Measurements from ENCODE around the gene CTDNEP1.
A peak's percentile ranks its signal among the peaks of the same experiment; 100 is the strongest.
"Not testable (repeated sequence)": the region's sequence is repeated elsewhere in the genome, so short reads cannot be mapped to it uniquely, and the experiment has no call there.

The CTDNEP1 gene

DNA sequence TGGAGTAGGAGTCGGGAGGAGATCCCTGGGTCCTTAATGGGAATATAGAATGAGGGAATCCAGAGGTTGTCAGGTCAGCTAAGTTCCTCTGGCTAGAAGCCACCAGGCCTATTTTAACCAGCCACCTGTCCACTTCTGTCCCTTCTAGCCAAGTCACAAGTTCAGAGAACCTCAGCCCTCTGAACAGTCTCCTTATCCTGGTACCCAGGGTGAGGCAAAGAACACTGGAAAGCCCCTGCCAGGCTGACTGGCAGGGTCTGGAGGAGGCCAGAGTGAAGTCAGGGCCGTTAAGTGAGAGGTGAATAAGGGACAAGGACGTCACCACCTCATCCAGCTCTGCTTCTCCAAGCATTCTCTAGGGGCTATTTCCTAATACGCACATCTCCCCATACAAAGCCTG lies 2.7 kb downstream of the CTDNEP1 start:
- DNase-seq (ENCODE audit: low spot score): no peak

DNA sequence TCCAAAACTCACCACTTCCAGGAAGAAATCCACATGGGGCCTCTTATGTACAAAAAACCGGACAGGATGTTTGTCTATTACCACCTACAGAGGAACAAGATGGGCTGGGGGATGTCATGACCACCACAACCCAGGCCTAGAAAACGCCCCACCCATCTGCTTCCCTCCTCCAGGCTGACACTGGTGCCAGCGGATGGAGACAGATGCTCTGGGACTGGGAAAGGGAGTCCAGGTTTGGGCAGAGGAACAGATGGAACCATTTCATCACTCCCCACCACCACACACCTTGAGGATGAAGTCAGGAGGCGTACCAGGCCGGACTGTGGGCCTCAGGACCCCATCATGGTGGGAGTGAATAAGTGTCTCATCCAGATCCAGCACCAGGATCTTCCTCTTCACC lies 4.8 kb downstream of the CTDNEP1 start:
- DNase-seq (ENCODE audit: low spot score): no peak

DNA sequence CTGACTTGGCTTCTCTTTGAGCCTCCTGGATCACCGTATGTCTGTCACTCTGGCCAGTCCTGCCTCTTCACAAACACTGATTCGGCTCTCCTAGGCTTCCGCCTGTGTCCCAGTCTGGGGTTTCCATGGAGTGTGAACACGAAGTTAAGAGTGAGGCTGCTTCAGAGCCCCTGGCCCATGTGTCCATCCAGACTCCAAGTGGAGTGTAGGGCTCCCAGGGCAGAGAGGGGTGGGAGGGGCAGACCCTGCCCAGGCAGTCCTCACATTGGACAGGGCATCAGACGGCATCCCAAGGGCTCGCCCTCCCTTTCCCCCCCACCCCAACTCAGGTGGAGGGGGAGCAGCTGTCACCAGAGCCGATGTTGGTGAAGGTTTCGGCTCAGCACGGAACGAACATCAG lies 7.7 kb downstream of the CTDNEP1 start:
- not testable (repeated sequence) for DNase-seq (ENCODE audit: low spot score)

DNA sequence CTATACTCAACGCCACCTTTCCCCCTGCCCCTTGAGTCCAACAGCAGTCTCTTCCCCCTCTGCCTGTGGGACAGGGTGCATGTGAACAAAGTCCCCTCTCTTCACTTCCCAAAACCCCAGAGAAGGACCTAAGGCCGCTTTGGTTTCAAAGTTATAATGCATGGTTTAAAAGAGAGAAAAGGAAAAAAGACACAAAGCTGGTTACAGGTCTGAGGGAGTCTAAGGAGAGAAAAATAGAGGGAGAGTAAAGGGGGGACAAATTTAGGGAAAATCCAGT lies 8.1 kb downstream of the CTDNEP1 start:
- DNase-seq (ENCODE audit: low spot score): no peak

DNA sequence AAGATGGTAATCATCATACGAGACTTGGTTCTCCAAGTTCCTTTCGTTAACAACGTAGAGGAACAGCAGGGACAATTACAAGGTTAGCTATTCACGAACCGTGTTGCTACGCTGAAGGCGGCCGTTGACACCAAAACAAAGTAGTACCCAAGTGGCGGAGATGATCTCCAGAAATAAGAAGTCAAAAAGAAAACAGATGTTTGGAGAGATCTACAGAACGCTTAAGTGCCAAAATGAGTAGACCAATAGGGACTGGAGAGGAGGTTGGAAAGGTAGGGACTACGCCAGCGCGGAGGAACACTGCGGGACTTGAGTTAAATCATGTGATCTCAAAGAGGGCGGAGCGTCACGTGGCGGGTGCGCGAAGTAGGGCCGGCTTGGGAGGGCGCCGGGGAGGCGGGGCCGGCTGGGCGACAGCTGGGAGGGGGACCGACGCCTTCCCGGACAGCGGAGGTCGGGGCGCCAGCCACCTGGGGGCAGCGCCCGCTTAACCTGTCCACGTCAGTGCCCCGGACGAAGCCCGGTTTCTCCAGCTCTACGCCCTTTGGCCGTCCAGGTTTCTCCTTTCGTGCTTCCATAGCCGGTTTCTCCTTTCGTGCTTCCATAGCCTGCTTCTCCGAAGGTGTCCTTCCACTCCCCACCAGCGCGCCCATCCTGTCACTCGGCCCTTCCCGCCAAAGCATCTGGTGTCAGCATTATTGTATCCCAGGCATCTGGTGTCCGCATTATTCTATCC lies 8.6 kb downstream of the CTDNEP1 start:
- DNase-seq (ENCODE audit: low spot score): peak; percentile 100

DNA sequence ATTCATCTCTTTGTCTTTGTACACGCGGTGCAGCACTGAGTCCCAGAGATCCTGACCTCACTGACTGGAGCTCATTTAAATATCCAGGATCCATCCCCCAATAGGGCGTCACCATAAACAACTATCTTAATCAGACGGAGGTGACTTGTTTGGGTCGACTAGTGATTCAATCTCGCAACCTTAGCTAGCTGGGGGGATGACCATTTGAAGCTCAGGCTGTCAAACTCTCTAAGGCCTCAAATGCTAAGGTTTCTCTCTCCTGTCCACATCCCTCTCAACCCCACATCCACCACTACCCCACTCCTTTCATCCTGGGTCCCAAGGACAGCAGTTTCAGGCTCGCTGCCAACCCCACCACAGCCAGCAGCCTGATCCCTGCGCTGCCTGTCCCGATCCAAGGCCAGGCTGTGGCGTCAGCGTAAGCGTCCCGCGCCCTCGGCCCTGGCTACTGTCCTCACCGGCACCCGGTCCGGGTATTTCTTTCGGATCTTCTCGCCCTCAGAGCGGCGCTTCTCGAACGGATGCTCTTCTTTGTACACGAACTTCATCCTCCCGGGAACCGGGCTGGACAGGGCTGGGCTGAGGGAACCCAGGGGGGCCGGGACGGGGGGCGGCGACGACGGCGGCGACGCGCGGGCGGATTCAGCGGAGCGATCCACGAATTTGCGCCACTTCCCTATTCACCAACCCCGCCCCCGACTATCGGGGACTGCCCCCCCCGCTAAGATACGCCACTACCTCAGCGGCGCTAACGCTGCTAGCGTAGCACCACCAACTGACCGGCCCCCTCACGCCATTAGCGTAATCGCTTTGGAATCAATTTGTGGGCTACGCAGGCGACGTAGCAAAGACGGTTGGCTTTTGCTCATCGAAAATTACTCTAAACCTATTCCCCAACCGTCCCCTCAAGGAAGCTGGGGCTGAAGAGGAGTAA lies 9.5 kb downstream of the CTDNEP1 start, which contains the start of gene GABARAP:
TSS of gene GABARAP (minus strand) at position 667 of the 934 bp plus-strand sequence. CDS start at position 548, 119 bp downstream.
- DNase-seq (ENCODE audit: low spot score): peak; percentile 97

DNA sequence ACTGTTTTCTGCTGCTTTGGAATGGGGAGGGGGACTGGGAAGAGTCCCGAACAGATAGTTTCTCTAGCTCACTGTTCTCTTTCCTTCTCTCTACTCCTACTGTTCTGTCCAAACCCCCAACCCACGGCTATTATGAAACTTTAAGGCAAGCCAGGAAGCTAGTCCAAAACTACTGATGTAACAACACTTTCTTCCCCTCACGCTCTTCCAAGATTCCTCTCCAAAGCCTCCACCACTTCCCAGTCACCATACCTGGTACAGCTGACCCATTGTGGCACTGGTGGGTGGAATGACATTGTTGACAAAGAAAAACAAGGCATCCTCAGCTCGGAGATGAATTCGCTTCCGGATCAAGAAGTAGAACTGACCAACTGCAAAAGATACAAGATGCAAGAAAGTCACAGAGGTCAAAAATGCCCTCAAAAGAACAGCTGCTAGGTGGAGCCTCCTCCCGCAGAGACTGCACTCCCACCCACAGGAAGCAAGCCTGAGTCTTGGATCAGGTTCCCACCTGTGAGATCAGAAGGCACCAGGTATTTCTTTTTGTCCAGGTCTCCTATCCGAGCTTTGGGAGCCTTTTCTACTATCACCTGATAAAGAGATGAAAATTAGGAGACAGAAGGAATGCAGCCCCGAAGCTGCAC lies 10.3 kb downstream of the CTDNEP1 start:
- DNase-seq (ENCODE audit: low spot score): no peak

DNA sequence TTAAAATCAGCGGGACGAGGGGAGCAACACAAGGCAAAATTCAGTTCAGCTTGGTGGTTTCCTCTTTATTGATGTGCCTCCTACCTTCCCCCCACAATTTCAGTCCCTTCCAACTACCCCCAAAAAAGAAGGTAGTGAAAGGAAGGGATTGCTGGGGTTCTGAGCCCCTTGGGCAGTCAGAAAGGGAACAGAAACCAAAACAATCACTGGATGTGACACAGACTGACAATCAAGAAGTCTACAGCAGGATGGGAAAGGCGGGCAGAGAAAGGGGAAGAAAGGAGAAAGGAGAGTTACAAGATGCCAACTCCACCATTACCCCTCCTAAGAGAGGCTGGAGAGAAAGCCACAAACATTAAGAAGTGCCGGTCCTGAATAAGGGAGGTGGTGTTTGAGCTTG lies 11.2 kb downstream of the CTDNEP1 start:
- peak; percentile 41 for DNase-seq (ENCODE audit: low spot score)

DNA sequence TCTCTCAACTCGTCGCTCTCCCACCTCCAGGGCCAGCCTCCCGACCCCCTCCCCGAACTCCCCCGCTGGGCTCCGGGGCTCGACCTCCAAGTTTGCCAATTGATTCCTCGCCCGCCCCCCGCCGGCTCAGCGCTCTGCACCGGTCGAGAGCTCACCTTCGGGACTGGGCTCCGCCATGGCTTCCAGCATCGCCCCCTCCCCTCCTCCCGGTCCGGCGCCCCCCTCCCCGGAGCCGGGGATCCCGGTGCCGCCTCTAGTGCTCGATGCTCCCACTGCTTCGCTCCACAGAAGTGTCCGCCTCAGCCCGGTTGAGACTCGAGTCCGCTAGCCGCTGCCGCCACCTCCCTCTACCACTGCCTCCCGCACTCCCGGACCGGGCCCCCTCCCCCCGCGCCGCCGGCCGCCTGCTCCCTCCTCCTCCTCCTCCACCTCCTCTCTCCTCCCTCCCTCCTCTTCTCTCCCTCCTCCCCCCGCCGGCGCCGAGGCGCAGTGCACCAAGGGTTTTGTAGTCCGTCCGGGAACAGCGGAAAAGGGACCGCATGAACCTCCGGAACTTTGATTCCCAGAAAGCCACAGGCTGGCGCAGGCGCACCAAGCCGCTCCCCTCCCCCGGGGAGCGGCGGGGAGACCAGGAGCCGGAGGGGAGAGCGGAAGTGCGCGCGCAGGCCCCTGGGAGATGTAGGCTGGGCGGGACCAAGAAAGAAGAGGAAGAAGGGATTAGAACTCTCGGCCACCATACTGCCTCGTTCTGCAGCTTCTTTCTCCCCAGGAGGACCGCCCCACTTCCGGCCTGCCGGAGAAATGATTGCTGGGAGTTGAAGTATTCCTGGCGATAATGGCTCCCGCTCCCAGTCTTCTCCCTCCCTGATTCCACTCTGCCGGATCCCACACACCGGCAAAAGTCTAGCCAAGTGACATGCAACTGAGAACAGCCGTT lies 12.2 kb downstream of the CTDNEP1 start, which contains the start of gene PHF23:
TSS of gene PHF23 (minus strand) at position 367 of the 937 bp plus-strand sequence. CDS start at position 189, 178 bp downstream.
- peak; percentile 100 for DNase-seq (ENCODE audit: low spot score)

DNA sequence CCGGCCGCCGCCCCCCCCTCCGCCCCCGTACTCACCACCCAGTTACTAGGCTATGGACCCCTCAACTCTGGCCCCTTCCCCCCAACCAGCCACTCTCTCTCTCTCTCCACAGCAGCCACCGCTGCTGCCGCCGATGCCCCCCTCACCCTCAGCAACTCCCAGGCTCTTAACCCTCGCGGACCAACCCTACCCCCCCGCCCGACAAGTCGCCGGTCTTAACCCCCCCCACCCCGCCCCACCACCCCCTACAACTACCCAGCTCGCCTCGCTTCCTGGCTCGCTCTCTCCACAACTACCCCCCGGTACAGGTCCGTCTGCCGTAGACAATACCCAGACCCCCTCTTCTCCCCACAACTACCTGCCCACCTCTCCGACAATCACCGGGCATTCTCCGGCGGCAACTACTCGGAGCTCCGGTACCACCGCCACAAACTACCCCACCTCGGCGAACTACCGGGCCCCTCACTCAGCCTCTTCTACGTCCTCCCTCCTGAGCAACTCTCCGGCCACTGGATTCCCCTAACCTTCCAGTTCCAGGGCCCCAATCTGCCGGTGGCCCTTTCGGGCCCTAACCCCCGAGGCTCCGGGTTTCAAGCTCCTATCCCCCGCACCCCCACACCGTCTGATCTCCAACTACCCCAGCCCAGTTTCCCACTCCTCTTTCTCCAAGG lies 13.0 kb downstream of the CTDNEP1 start:
- DNase-seq (ENCODE audit: low spot score): peak; percentile 63

DNA sequence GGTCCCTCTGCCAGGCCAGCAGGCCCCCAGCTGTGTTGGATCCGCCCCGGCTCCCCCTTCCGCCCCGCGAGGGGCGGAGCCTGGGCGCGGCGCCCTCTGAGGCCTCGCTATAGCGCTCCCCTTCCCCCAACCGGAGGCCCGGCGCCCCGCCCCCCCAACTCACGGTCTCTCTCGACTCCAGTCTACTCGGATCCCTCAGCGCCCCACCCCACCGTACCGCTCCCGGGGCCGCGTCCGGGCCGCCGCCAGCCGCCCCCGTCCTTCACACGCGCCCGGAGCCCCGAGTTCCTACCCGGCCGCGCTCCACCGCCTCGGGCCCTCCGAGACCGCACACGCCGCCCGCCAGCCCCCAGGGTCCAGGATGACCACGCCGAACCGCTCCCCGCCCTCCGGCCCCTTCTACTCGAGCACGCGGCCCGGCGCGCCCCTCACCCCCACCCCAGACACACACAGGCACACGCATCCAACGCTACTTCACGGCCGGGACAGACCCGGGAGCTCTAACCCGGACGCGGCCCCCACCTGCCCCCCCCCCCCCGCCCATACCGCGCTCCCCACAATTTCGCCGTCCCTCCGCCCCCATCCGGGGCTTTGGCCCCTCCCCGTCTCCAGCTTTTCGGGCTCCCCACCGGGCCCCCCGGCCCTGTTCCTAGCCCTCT lies 13.6 kb downstream of the CTDNEP1 start:
- peak; percentile 90 for DNase-seq (ENCODE audit: low spot score)

DNA sequence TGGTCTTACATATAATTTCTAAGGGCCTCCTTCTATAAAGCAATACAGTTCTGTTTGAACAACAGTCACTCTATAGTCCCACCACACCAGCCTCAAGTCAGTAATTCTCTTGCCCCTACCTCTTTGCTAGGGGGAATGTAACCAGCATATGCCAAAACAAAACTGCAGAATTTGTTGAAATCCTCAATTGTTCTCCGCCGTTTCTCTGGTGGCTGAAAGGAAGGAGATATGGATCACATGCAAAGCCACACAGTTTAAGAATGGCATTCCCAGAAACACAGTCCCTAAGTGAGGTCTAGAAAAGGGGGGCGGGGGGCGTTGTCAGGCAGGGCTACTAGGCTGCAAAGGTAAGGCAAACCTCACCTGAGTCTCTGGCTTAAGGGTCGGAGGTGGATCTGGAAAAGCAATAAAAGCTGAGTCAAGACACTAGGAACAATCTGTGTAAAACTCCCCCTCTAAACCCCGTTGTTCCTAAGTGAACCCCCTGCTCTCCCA lies 14.2 kb downstream of the CTDNEP1 start:
- no peak for DNase-seq (ENCODE audit: low spot score)

DNA sequence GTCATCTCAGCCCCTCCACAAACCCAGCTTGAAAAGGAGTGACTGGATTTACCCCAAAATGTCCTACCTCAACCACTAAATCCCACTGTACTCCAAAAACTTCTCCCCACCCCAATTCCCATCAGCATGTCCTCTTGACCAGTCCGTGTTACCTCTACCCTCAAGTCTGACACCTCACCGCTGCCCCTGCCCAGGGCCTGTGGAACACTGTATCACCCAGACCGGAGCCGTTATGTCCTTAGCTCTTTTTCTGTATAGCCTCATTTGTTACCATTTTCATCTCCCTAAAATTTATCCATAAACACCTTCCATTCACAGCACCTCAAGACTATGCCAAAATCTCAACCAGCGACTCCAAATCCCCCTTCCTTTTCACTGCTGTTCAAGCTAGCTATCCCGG lies 14.7 kb downstream of the CTDNEP1 start:
- DNase-seq (ENCODE audit: low spot score): no peak

DNA sequence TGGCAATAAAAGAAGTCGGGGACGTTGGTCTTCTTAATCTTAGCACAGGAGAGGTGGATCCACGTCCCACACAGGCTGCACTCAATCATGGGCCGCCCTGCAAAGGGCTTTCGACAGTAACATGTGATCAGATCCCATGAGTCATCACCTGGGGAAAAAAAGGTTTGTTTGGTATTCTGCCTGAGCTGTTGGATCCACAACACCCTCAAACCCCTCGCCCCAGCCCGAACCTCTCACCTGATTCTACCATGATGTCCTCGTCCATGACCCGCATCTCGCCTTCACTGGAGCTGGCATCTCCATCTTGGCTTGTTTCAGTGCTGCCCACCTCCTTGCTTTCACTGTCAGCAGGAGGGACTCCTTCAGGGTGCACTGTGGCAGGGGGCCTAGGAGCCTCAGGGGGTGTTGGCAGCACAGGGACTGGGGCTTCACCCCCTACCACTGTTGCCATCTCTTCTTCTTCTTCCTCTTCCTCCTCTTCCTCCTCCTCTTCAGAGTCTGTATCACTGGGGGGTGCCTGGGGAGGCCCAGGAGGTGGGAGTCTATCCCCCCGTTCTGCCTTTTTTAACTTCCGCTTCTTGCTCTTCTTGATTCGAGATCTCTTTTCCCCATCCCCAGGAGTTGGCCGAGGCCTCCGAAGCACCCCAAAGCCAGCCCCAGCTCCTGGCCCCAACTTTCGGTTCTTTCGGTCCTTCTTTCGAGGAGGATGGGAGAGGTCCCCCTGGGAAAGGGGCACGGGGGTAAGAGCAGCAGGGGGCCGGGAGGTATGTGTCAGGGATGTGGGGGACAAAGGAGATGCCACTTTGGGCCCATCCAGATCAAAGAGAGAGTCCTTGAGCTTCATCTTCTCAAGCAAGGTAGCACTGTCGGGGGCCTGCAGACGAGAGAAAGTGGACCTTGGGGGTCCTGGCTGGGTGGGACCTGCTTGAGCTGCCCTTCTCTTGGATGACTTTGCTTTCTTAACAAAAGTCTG lies 15.6 kb downstream of the CTDNEP1 start:
- peak; percentile 71 for DNase-seq (ENCODE audit: low spot score)

DNA sequence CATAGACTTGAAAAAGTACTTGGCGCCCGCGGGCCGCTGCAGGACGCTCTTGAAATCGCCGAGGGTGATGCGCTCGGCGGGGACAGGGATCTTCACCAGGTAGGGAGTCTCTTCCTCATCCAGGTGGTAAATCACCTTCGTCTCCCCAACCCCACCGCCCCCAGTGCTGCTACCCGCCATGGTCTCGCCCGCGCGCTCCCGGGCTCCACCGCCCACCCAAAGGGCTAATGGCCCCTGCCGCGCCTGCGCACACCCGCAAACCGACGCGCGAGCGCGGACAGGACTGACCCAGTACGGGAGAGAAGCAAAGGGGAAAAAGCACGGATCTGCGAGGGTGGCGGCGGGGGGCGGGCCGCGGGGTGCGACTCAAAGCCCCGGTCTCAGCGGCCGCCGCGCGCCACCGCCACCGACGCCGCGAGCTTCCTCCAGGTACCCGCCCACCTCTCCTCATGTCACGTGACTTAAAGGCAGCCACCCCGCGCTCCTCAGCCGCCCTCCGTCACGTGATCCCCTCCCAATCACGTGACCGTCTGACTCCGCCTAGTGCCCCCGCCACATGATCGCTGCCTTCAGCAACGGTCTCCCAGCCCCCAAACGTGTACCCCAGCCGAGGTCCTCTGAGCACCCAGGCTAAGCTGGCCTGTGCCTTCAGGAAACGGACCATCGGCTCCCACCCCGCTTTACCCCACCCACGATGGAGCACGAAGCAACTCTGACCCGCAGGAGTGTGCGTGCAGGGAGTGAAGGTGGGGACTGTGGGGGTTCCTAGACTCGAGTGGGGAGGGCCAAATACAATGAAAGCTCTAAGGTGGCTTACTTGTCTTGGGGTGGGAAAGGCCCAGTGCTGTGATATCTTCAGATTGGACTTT lies 17.2 kb downstream of the CTDNEP1 start, which contains the start of gene DVL2:
TSS of gene DVL2 (minus strand) at position 435 of the 869 bp plus-strand sequence. CDS start at position 180, 255 bp downstream.
- DNase-seq (ENCODE audit: low spot score): peak; percentile 98

DNA sequence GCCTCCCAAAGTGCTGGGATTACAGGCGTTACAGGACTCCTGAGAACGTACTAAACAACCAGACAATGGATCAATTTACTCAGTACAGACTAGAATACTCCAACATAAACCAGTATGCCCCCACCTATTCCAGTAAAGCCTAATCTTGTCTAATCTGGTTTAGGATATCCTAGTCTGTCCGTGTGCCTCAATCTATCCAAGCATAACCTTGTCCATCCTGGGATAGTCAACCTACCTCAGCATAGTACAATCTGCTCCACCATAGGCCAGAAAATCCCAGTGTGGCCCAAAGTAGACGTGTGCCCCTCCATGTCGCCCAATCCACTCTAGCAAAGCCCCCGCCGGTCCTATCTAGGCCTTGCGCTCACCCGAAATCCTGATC lies 17.8 kb downstream of the CTDNEP1 start:
- DNase-seq (ENCODE audit: low spot score): no peak

DNA sequence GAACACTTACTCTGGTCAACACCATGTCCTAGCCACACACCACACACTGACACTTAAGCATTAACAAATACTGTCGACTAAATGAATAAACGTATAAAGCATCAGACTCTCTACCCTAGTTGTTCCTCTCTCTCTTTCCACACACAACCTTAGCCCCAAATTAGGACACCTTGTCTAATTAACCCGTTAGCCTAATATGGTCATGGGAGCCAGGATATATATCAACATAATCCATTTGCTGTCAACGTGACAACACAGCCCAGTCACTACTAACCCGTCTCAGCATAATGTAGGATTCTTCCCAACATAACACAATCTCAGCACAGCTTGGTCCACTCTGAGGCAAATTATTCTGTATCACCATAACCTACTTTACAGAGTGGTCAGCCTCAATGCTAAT lies 19.4 kb downstream of the CTDNEP1 start:
- no peak for DNase-seq (ENCODE audit: low spot score)

DNA sequence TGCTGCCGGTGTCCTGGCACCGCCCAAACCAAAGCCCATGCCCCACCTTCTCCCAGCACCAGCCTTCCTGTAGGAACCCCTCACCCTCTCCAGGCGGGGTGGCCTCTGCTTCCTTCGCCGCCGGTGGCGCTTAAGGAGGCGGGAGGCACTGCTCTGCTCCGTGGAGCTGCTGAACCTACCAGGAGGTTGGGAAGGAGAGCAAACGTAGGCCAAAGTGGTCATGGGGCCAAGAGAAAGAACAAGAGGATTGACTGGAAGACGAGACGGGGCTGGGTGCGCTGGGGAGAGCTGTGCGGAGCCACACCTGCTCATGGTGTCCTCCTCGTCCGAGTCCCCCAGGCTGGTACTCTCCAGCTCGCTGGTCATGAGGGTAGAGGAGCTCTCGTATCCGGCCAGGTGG lies 22.0 kb downstream of the CTDNEP1 start:
- DNase-seq (ENCODE audit: low spot score): no peak

Data from hematopoietic multipotent progenitor cell treated with erythropoietin and hydrocortisone succinate and interleukin-3 and kit ligand, for 17 days (in vitro differentiated cells).